ENCODE measurements around the gene ITPR2. TPM values are rescaled to one million over a fixed set of nuclear protein-coding genes. Genes with fewer than 3 reads are reported as not detected.
"Not testable (repeated sequence)": the region's sequence is repeated elsewhere in the genome, so short reads cannot be mapped to it uniquely, and the experiment has no call there.

The ITPR2 gene
- polyA plus RNA-seq, 12 donors = 2.6 to 10.1 (median 4.6) TPM; not detected in 1

- DNase-seq = no peak
These were observed 201.1 kb downstream of the ITPR2 start for GRCh38 chr12:26631846-26632245.

GRCh38 chr12:26630546-26631027, 202.4 kb downstream of the ITPR2 start:
- DNase-seq = no peak

- DNase-seq = no peak
These were observed 203.1 kb downstream of the ITPR2 start for GRCh38 chr12:26629864-26630263.

- no peak for DNase-seq
These were observed 204.8 kb downstream of the ITPR2 start for GRCh38 chr12:26628234-26628633.

GRCh38 chr12:26627335-26627734, 205.7 kb downstream of the ITPR2 start:
- no peak for DNase-seq

- DNase-seq = no peak
These were observed 209.9 kb downstream of the ITPR2 start for GRCh38 chr12:26623136-26623535.

- no peak for DNase-seq
These were observed 210.4 kb downstream of the ITPR2 start for GRCh38 chr12:26622601-26623000.

GRCh38 chr12:26621932-26622331, 211.1 kb downstream of the ITPR2 start:
- DNase-seq = no peak

- no peak for DNase-seq
These were observed 212.1 kb downstream of the ITPR2 start for GRCh38 chr12:26620907-26621306.

- no peak for DNase-seq
These were observed 215.5 kb downstream of the ITPR2 start for GRCh38 chr12:26617513-26617912.

GRCh38 chr12:26614011-26614616, 218.9 kb downstream of the ITPR2 start:
- DNase-seq = no peak

GRCh38 chr12:26612203-26612602, 220.8 kb downstream of the ITPR2 start:
- DNase-seq = no peak

GRCh38 chr12:26611598-26611997, 221.4 kb downstream of the ITPR2 start:
- DNase-seq = no peak

GRCh38 chr12:26610774-26611173, 222.2 kb downstream of the ITPR2 start:
- no peak for DNase-seq

- DNase-seq = no peak
These were observed 223.0 kb downstream of the ITPR2 start for GRCh38 chr12:26609986-26610385.

GRCh38 chr12:26608706-26609105, 224.3 kb downstream of the ITPR2 start:
- DNase-seq = no peak

GRCh38 chr12:26608273-26608672, 224.7 kb downstream of the ITPR2 start:
- DNase-seq = no peak

- DNase-seq = no peak
These were observed 226.1 kb downstream of the ITPR2 start for GRCh38 chr12:26606911-26607310.

GRCh38 chr12:26604813-26605212, 228.2 kb downstream of the ITPR2 start:
- DNase-seq = not testable (repeated sequence)

- no peak for DNase-seq
These were observed 233.8 kb downstream of the ITPR2 start for GRCh38 chr12:26599096-26599695.

- no peak for DNase-seq
These were observed 237.2 kb downstream of the ITPR2 start for GRCh38 chr12:26595806-26596205.

- no peak for DNase-seq
These were observed 252.4 kb downstream of the ITPR2 start for GRCh38 chr12:26580619-26581018.

- DNase-seq = no peak
These were observed 256.7 kb downstream of the ITPR2 start for GRCh38 chr12:26576266-26576665.
